ENCODE results near the gene AGR2. TPM values are rescaled to one million over a fixed set of nuclear protein-coding genes. Genes with fewer than 3 reads are reported as not detected.

Gene AGR2
- total RNA-seq, 2 experiments from 2014 or later, result not detected

DNA sequence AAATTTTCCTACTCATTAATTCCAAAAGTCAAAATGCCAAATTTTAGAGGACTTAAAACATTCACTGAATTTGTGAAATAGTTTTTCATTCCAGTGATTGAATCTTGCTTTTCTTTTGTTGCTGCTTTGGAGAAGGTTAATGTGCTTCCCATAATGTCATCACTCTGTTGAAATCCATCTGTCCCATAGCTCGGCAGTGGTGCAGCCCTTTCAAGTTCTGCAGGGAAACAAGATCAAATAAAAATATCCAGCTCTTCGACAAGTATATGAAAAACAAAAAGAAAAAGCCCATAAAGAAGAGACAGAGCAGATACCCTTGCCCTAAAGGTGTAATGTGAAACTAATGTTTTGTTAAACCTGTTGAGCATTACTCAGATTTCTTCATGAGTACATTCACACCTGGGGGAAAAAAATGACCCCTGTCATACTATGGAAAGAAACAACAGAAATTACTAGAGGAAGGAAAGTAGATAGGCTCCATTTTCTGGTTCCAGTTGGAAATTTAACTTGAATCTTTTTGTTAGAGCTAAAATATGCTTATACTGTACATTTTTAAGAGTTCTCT lies 41.9 kb upstream of the AGR2 start:
- H3K4me1 ChIP-seq (ENCODE audit: insufficient read depth, low read length), result no peaks in the 10 kb centered on the region
- POLR2A ChIA-PET, result no interaction called here
- Mint-ChIP-seq H3K4me3 (no peak overlapping the region), H3K4me1 (ENCODE audit: low read depth) (peaks cover 4% of the 10 kb centered on the region), H3K36me3 (ENCODE audit: low read depth) (no peaks in the 10 kb centered on the region), H3K9me3 (no peaks in the 10 kb centered on the region), H3K27ac (no peak overlapping the region), H3K27me3 (peaks cover 34% of the 10 kb centered on the region)
- no peak overlapping the region for H3K27ac ChIP-seq (ENCODE audit: low read depth in 1 of 2, low read length in 2 of 2)
- H3K27me3 ChIP-seq (ENCODE audit: control insufficient read depth in 1 of 2, insufficient read depth in 2 of 2, low read length in 2 of 2), result peaks cover 0 to 5% of the 10 kb centered on the region in 2 experiments
- H3K9me3 ChIP-seq (ENCODE audit: control insufficient read depth in 1 of 2, insufficient read depth in 1 of 2, low read length in 2 of 2), result peaks cover 0 to 6% of the 10 kb centered on the region in 2 experiments
- H3K36me3 ChIP-seq (ENCODE audit: insufficient read depth, low read length), result no peaks in the 10 kb centered on the region
- no peak overlapping the region for H3K4me3 ChIP-seq (ENCODE audit: low read length)
- no peak for ATAC-seq (ENCODE audit: poor library complexity)
- intact Hi-C loops (cut with DNase I, micrococcal nuclease), result no loop called here
- TF ChIP-seq, protein P1, sequence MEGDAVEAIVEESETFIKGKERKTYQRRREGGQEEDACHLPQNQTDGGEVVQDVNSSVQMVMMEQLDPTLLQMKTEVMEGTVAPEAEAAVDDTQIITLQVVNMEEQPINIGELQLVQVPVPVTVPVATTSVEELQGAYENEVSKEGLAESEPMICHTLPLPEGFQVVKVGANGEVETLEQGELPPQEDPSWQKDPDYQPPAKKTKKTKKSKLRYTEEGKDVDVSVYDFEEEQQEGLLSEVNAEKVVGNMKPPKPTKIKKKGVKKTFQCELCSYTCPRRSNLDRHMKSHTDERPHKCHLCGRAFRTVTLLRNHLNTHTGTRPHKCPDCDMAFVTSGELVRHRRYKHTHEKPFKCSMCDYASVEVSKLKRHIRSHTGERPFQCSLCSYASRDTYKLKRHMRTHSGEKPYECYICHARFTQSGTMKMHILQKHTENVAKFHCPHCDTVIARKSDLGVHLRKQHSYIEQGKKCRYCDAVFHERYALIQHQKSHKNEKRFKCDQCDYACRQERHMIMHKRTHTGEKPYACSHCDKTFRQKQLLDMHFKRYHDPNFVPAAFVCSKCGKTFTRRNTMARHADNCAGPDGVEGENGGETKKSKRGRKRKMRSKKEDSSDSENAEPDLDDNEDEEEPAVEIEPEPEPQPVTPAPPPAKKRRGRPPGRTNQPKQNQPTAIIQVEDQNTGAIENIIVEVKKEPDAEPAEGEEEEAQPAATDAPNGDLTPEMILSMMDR (IDR thresholded peaks at IDR 0.05), result no peak
- CTCF ChIA-PET, result no interaction called here
- no peak for DNase-seq

- TF ChIP-seq, protein P1 (IDR thresholded peaks at IDR 0.05), result no peak
- ChIA-PET POLR2A (no interaction called here), CTCF (no interaction called here)
- Mint-ChIP-seq H3K4me1 (ENCODE audit: low read depth) (no peaks in the 10 kb centered on the region), H3K9me3 (no peaks in the 10 kb centered on the region), H3K27ac (no peak overlapping the region), H3K4me3 (no peak overlapping the region), H3K27me3 (peaks cover 29% of the 10 kb centered on the region), H3K36me3 (ENCODE audit: low read depth) (no peaks in the 10 kb centered on the region)
- DNase-seq (no peak), ATAC-seq (ENCODE audit: poor library complexity) (no peak)
- intact Hi-C loops (cut with DNase I, micrococcal nuclease), result no loop called here
- Histone ChIP-seq H3K27ac (ENCODE audit: low read depth in 1 of 2, low read length in 2 of 2) (no peak overlapping the region), H3K27me3 (ENCODE audit: control insufficient read depth in 1 of 2, insufficient read depth in 2 of 2, low read length in 2 of 2) (peaks cover 0 to 5% of the 10 kb centered on the region in 2 experiments), H3K4me3 (ENCODE audit: low read length) (no peak overlapping the region), H3K9me3 (ENCODE audit: control insufficient read depth in 1 of 2, insufficient read depth in 1 of 2, low read length in 2 of 2) (peaks cover 0 to 2% of the 10 kb centered on the region in 2 experiments), H3K36me3 (ENCODE audit: insufficient read depth, low read length) (no peaks in the 10 kb centered on the region), H3K4me1 (ENCODE audit: insufficient read depth, low read length) (no peaks in the 10 kb centered on the region)
Observed at GRCh38 chr7:16845746-16846145, 40.9 kb upstream of the AGR2 start.

DNA sequence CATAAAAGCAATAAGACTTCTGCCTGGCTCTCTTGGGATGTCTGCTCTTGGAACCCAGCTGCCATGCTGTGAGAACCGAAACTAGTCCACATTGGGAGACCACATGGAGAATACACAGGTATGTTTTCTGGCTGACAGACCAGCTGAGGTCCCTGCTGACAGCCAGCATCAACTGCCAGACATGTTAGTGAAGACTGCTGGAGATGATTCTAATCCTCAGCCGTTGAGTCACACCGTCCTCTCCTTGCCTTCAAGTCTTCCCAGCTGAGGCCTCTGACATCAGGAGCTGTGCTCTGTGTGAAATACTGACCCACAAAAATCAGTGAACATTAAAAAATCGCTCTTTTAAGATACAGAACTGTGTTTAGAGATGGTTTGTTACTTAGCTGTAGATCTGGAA lies 36.9 kb upstream of the AGR2 start:
- H3K4me1 Mint-ChIP-seq (ENCODE audit: low read depth), result no peaks in the 10 kb centered on the region
- no peaks in the 10 kb centered on the region for H3K36me3 Mint-ChIP-seq (ENCODE audit: low read depth)
- no peak overlapping the region for H3K27ac Mint-ChIP-seq
- ChIA-PET CTCF (no interaction called here), POLR2A (no interaction called here)
- Histone ChIP-seq H3K4me1 (ENCODE audit: insufficient read depth, low read length) (no peaks in the 10 kb centered on the region), H3K36me3 (ENCODE audit: insufficient read depth, low read length) (no peaks in the 10 kb centered on the region), H3K4me3 (ENCODE audit: low read length) (no peak overlapping the region), H3K9me3 (ENCODE audit: control insufficient read depth in 1 of 2, insufficient read depth in 1 of 2, low read length in 2 of 2) (no peaks in the 10 kb centered on the region), H3K27me3 (ENCODE audit: control insufficient read depth in 1 of 2, insufficient read depth in 2 of 2, low read length in 2 of 2) (no peaks in the 10 kb centered on the region), H3K27ac (ENCODE audit: low read depth in 1 of 2, low read length in 2 of 2) (no peak overlapping the region)
- DNase-seq (no peak), ATAC-seq (ENCODE audit: poor library complexity) (no peak)
- intact Hi-C loops (cut with DNase I, micrococcal nuclease), result no loop called here
- TF ChIP-seq, protein P1 (IDR thresholded peaks at IDR 0.05), result no peak
- H3K27me3 Mint-ChIP-seq, result peaks cover 12% of the 10 kb centered on the region
- no peaks in the 10 kb centered on the region for H3K9me3 Mint-ChIP-seq
- no peak overlapping the region for H3K4me3 Mint-ChIP-seq

Data from CD4-positive, alpha-beta T cell (primary cell).